Activated CD4-positive, alpha-beta T cell treated with anti-CD3 and anti-CD28 coated beads, Interleukin-10, Interleukin-2, amounts not matched to agents 100 ng/mL and 50 ng/mL, durations not matched to agents 16 hours and 8 hours (primary cell): ENCODE measurements around the gene MTRF1.
"Not testable (repeated sequence)": the region's sequence is repeated elsewhere in the genome, so short reads cannot be mapped to it uniquely, and the experiment has no call there.

Source experiments
- DNase-seq: peaks from one replicate; pipeline ENCODE4 v3.0.0-alpha.2; 2020

MTRF1 gene

DNA sequence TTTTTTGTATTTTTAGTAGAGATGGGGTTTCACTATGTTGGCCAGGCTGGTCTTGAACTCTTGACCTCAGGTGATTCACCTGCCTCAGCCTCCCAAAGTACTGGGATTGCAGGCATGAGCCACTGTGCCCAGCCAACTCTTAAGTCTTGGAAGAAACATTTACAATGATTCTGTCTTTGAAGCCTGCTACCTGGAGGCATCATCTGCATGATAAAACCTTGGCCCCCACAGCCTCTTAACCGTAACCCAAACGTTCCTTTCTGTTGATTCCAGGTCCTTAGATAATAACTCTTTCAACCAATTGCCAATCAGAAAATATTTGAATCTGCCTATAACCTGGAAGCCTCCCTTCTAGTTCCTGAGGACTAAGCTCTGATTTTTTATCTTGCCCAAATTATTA lies 15.8 kb upstream of the MTRF1 start:
- not testable (repeated sequence) for DNase-seq

- no peak for DNase-seq
Measured at GRCh38 chr13:41276824-41277223, 13.4 kb upstream of the MTRF1 start.

GRCh38 chr13:41274881-41275280 lies 11.5 kb upstream of the MTRF1 start:
- DNase-seq = no peak

GRCh38 chr13:41273831-41274441 lies 10.6 kb upstream of the MTRF1 start:
- DNase-seq = no peak

GRCh38 chr13:41271456-41272285 lies 8.3 kb upstream of the MTRF1 start:
- no peak for DNase-seq

DNA sequence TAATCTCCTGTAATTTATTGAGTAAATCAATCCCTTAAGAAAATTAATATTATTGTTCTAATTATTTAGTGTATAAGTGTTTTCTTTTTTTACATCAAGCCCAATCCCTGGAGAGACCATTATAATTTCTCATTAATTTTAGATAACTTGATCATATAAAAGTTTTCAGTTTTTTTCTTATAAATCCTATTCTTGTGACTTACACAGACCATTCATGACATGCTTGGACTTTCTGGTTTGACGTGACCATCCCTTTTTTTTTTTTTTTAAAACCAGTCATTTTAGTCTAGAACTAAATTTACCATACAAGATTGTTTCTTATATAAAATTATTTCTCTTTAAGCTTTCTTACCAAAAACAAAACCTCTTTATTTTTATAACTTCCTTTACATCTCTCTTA lies 5.4 kb upstream of the MTRF1 start:
- no peak for DNase-seq

DNA sequence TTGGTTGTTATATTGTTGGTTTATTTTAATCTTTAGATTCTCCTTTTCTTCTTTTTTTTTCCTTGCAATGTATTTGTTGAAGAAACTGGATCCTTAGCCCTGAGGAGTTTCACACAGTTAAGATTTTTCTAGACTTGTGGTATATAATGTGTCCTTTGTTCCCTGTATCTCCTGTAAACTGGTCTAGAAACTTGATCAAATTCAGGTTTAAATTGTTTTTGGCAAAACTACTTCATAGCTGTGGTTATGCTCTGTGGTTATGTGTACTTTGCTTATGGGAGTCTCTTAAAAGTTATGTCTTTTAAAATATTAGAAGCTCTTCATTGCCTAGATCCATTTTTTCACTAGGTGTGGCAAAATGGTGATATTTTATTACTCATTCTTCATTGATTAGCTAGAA lies 3.7 kb upstream of the MTRF1 start:
- DNase-seq = no peak

DNA sequence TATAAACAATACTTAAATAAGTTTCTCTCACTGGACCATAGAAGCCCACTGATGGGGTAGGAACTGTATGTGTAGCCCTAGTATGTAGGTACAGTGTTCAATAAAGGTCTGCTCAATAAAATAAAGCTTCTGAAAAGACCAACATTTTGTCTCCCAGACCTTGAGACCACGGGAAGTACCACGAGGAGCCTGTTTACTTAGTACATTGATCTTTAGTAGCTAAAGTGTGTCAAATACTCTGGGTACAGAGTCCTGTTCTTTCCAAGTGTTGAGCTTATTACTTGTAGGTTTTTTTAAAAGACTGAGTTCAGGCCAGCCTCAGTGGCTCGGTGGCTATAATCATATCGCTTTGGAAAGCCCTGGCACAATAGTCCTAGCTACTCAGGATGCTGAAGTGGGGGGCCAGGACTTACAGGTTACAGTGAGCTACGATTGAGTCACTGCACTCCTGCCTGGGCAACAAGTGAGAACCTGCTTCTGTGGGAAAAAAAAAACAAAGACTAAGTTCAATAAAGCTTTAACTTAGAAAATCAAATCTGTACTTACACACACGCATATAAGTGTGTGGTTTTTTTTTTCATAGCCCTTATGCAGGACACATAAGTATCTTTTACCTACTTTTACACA lies 3.4 kb downstream of the MTRF1 start:
- DNase-seq = no peak

DNA sequence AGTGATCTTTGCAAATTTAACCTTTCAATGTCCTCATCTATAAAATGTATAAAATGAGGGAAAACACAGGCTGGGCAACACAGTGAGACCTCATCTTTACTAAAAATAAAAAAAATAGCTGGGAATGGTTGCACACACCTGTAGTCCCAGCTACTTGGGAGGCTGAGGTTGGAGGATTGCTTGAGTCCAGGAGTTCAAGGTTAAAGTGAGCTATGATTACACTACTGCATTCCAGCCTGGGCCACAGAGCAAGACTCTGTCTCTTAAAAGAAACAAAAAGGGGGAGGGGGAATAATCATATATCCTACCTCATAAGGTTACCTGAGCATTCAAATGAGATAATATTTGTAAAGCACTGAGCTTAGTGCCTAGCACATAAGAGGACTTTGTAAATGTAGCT lies 5.8 kb downstream of the MTRF1 start:
- no peak for DNase-seq

DNA sequence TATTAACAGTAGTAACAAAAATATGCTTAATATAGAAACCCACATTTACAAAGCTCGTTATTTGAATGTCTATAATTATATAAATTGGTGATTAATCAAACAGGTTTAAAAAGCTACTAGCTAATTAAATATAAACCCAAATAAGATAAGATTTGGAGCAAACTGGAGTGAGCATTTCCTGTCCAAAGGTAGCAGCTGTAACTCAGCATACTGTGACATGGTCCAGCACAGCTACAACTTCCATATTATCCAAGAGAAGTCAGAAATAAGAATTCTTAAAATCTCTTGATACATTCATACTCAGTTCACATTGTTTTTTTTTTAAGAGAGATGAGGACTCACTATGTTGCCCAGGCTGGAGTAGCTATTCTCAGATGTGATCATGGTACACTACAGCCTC lies 8.5 kb downstream of the MTRF1 start:
- DNase-seq = no peak

GRCh38 chr13:41250993-41251392 lies 12.4 kb downstream of the MTRF1 start:
- peak; percentile 23 for DNase-seq

DNA sequence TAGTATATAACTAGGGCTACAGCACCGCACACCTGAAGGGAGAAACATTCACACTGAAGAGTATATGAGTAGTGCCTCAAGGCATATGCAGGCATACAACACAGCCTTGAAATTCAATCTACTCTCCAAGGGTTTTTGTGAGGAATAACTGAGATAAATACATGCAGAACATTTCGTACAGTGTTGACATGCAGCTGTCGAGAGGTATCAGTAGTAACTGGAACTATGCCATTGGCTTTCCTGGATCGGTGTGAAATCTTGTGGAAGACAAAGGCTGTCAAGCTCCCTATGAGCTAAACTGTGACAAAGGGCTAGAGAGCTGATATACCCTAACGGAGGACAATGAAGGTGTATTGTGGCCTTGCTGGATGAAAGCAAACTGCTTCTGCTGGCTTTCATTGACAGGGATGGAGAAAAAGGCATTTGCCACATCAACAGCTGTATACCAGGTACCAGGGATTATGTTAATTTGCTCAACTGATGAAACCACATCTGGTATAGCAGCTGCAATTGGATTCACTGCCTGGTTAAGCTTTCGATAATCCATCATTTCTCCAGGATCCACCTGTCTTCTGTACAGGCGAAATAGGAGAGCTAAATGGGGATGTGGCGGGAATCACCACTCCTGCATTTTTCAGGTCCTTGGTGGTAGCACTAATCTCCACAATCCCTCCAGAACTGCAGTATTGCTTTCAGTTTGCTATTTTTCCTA lies 16.3 kb downstream of the MTRF1 start:
- DNase-seq = no peak

GRCh38 chr13:41244556-41244955 lies 18.8 kb downstream of the MTRF1 start:
- no peak for DNase-seq

DNA sequence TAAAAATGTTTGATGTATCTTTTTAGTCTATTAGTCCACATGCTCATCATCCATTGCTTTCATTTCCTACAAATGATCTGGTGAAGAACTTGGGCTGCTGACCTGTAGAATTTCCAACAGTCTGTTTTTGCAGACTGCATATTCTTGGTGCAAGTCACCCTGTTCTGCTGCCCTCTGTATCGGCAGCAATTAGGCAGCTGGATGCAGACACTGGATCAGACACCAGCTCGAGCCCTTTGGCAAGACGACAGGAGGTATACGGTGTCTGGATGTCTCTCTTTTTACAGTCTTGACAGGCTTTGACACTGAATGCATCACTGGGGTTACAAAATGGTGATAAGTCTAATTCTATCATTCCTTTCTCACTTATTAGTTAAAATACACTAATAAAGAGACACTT lies 21.8 kb downstream of the MTRF1 start:
- no peak for DNase-seq

DNA sequence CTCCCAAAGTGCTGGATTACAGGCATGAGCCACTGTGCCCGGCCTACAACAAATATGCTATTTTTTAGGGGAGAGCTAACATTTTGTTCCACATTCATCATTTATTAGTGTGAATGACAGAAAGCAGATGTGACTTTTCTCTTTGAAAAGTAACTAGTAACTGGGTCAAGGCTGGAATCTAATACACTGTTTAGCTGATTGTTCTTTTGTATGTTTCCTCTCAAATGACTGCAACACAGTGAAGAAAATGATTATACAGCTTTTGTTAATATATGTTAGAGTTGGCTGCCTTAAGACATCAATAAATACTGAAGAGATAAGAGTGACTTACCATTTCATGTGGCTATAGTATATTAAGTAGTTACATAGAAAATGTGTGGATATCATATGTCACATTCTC lies 27.0 kb downstream of the MTRF1 start:
- no peak for DNase-seq

DNA sequence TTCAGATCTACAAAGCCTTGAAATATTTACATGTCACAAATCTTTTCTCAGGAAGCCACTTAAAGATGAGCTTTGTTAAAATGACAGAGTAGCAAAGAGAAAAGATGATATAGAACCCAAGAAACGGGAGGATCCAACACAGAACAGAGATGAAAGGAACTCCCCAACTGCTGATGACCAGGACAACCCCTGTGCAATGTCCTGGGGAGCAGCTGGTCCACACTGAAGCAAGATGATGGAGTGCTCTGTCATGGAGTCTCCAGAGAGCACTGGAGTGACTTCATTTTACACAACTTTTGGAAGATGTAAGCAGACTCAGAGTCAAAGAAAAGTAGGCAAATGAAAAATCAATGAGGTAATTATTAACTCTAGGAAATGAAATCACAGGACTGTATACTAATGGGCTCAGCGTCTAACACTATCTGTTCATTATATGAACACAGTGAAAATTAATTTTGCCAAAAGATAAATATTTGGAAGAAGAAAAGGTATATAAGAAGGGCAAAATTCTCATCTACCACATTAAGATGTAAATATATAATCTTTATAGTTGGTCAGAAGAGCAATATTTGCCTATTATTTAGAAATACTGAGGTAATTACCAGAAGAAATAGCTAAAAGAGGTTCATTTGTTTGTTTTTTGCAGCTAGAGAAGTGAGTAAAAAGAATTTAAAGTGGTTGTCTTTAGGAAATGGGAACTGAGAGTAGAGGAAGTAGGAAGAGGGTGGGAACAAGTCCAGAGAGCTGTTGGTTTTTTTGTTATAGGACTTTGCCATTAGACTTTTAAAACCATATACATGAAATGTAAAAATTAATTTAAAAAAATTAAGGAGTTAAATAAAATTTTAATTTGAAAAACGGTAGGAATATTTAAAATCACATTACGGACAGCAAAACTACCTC lies 30.5 kb downstream of the MTRF1 start:
- no peak for DNase-seq

DNA sequence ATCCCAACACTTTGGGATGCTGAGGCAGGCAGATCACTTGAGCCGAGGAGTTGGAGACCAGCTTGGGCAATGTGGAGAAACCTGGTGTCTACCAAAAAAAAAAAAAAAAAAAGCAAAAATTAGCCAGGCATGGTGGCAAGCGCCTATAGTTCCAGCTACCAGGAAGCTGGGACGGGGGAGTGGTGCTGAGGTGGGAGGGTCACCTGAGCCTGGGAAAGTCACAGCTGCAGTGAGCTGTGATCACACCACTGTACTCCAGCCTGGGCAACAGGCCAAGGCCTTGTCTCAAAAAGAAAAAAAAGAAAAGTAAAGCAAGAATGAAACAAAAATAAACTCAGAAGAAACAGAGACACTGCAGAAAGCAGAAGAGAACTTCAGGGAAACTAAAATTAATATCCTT lies 31.6 kb downstream of the MTRF1 start:
- DNase-seq = no peak

DNA sequence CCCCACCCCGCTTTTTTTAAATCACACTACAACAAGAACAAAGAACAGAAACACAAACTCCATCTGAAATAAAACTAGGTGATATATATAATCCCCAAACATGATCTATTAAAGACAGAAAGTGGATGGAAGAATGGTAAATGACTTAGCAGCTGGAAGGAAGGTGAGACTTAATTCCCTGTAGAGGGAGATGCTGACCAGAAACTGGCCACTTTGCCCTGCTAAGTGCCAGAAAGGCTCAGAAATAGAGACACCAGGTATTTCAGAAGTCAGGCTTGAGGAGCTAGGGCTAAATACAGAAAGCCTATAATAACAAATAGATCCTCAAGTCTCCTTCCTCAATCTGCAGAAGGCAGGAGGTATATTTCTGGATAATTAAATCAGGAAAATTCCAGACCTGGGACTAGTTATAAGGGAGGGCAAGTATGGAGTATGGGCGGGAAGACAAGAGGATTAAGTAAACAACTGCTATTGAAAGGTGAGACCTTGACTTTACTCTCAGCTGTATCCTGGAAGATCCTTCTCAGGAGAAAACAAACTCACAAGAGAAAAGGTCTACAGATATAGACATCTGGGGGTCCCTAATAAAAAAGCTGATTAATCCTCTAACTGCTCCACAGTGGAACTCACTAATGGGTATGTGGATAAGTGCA lies 32.2 kb downstream of the MTRF1 start:
- no peak for DNase-seq

DNA sequence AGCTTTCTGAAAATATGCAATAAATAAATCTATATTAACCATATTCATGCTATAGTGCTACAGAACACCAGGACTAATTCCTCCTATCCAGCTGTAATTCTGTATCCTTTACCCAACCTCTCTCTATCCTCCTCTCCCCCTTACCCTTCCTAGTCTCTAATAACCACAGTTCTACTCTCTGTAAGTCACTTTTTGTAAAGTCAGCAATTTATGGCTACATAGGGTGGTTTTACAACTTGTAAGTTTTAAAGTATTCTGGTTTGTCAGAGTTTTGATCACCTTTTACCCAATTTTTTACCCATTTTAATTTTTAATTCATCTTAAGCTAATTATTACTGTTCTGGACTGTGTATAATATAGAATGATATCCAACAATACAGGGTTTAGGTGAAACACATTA lies 34.0 kb downstream of the MTRF1 start:
- no peak for DNase-seq

- DNase-seq = no peak
Measured at GRCh38 chr13:41224113-41225110, 39.0 kb downstream of the MTRF1 start.
